ENCODE results near the gene ACSF3. TPM values are rescaled to one million over a fixed set of nuclear protein-coding genes. Genes with fewer than 3 reads are reported as not detected.

The ACSF3 gene
- total RNA-seq, 2 experiments from 2014 or later = 112 to 143 TPM

DNA sequence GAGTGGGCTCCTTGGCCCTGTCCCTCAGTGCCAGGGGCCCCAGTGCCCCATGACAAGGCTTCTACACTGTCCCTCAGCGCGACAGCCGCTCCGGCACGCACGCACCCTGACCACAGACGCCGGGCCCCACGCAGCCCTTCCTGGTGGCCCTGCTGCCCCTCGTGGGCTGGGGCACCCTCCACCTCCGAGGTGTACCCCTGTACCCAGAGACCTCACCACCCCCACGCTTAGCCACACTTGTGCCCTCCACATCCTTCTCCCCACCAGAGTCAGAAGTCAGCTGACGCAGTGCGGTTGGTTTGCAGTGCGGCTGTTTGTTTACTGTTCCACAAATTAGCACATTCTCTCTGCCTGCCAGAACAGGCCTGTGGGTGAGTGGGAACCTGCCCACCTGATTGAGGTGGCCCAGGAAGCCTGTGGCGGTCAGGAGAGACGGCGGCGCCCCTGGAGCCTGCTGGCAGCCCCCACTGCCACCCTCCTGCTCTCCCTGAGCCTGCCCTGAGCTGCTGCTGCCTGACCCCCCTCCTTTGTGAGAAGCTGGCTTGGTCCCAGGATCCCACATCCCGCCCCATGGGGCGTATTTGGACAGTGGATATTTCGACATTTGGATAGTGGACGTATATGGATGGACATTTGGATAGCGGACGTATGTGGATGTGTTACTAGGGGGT lies 39.9 kb downstream of the ACSF3 start:
- Histone ChIP-seq H2AFZ (ENCODE audit: low read length) (no peak overlapping the region), H3K9me2 (ENCODE audit: insufficient read depth, low read length) (no peaks in the 10 kb centered on the region), H4K20me1 (ENCODE audit: insufficient read depth, low read length) (no peaks in the 10 kb centered on the region), H3K4me3 (ENCODE audit: low read depth, low read length, poor library complexity, severe bottlenecking) (no peak overlapping the region), H3K4me1 (ENCODE audit: insufficient read depth, low read length, poor library complexity, severe bottlenecking) (no peaks in the 10 kb centered on the region), H3K9me3 (ENCODE audit: low read length) (peaks cover 16% of the 10 kb centered on the region; the same call in 1 of the 2 replicates), H3K27ac (ENCODE audit: low read depth, low read length, poor library complexity, severe bottlenecking) (no peak overlapping the region), H3K36me3 (ENCODE audit: insufficient read depth, low read length) (peaks cover 97% of the 10 kb centered on the region), H3K79me2 (ENCODE audit: insufficient read depth, low read depth, low read length) (peaks cover 25% of the 10 kb centered on the region; the same call in 1 of the 2 replicates), H3K4me2 (ENCODE audit: low read length) (no peak overlapping the region)
- ChIA-PET POLR2A (no interaction called here), CTCF (ENCODE audit: unreplicated experiment) (no interaction called here)
- TF ChIP-seq EZH2phosphoT487 (IDR thresholded peaks at IDR 0.05; ENCODE audit: borderline replicate concordance, low read depth, low read length) (no peak), CTCF (conservative IDR thresholded peaks at IDR 0.05; ENCODE audit: low read length) (no peak)
- BruUV-seq (replicated peaks) = no TSS peak
- intact Hi-C loops (cut with micrococcal nuclease; ENCODE audit: unreplicated experiment) = no loop called here
- DNase-seq (ENCODE audit: low spot score) = no peak

- no peak overlapping the region for H3K4me2 ChIP-seq (ENCODE audit: low read length)
- H2AFZ ChIP-seq (ENCODE audit: low read length) = no peak overlapping the region
- no peaks in the 10 kb centered on the region for H3K9me2 ChIP-seq (ENCODE audit: insufficient read depth, low read length)
- peaks cover 21% of the 10 kb centered on the region; the same call in 1 of the 2 replicates for H3K79me2 ChIP-seq (ENCODE audit: insufficient read depth, low read depth, low read length)
- intact Hi-C loops (cut with micrococcal nuclease; ENCODE audit: unreplicated experiment) = no loop called here
- no TSS peak for BruUV-seq (replicated peaks)
- H3K4me1 ChIP-seq (ENCODE audit: insufficient read depth, low read length, poor library complexity, severe bottlenecking) = no peaks in the 10 kb centered on the region
- H3K27ac ChIP-seq (ENCODE audit: low read depth, low read length, poor library complexity, severe bottlenecking) = no peak overlapping the region
- CTCF ChIA-PET (ENCODE audit: unreplicated experiment) = no interaction called here
- POLR2A ChIA-PET = no interaction called here
- H3K9me3 ChIP-seq (ENCODE audit: low read length) = peaks cover 10% of the 10 kb centered on the region; the same call in 1 of the 2 replicates
- H4K20me1 ChIP-seq (ENCODE audit: insufficient read depth, low read length) = no peaks in the 10 kb centered on the region
- peaks cover 97% of the 10 kb centered on the region for H3K36me3 ChIP-seq (ENCODE audit: insufficient read depth, low read length)
- DNase-seq (ENCODE audit: low spot score) = no peak
- no peak for TF ChIP-seq CTCF (conservative IDR thresholded peaks at IDR 0.05; ENCODE audit: low read length)
- no peak for TF ChIP-seq EZH2phosphoT487 (IDR thresholded peaks at IDR 0.05; ENCODE audit: borderline replicate concordance, low read depth, low read length)
- H3K4me3 ChIP-seq (ENCODE audit: low read depth, low read length, poor library complexity, severe bottlenecking) = no peak overlapping the region
Measured at GRCh38 chr16:89134269-89134668, 40.6 kb downstream of the ACSF3 start.

DNA sequence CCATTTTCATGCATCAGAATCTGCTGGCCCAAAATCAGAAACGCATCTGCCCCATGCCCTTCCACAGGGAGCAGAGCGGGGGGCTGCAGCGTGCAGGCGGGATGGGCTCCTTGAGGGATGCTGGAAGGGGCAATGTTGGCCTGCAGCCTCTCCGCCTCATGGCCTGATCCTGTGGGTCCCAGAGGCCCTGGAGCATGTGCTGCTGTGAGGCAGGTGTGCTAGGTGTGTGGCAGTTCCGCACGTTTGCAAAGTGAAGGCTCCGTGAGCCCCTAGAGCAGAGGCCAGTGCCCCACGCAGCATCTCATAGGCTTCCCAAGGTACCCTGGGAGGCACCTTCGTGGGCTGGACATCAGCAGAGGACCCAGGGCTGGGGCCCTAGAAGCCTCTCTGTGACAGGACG lies 41.5 kb downstream of the ACSF3 start:
- ChIA-PET CTCF (ENCODE audit: unreplicated experiment) (no interaction called here), POLR2A (no interaction called here)
- H2AFZ ChIP-seq (ENCODE audit: low read length) = no peak overlapping the region
- no peak overlapping the region for H3K4me3 ChIP-seq (ENCODE audit: low read depth, low read length, poor library complexity, severe bottlenecking)
- DNase-seq (ENCODE audit: low spot score) = no peak
- intact Hi-C loops (cut with micrococcal nuclease; ENCODE audit: unreplicated experiment) = no loop called here
- H3K27ac ChIP-seq (ENCODE audit: low read depth, low read length, poor library complexity, severe bottlenecking) = no peak overlapping the region
- H4K20me1 ChIP-seq (ENCODE audit: insufficient read depth, low read length) = no peaks in the 10 kb centered on the region
- no peaks in the 10 kb centered on the region for H3K4me1 ChIP-seq (ENCODE audit: insufficient read depth, low read length, poor library complexity, severe bottlenecking)
- TF ChIP-seq CTCF (conservative IDR thresholded peaks at IDR 0.05; ENCODE audit: low read length) = no peak
- TF ChIP-seq EZH2phosphoT487 (IDR thresholded peaks at IDR 0.05; ENCODE audit: borderline replicate concordance, low read depth, low read length) = no peak
- H3K9me2 ChIP-seq (ENCODE audit: insufficient read depth, low read length) = no peaks in the 10 kb centered on the region
- H3K36me3 ChIP-seq (ENCODE audit: insufficient read depth, low read length) = peaks cover 95% of the 10 kb centered on the region
- BruUV-seq (replicated peaks) = no TSS peak
- H3K4me2 ChIP-seq (ENCODE audit: low read length) = no peak overlapping the region
- peaks cover 12% of the 10 kb centered on the region; the same call in 1 of the 2 replicates for H3K79me2 ChIP-seq (ENCODE audit: insufficient read depth, low read depth, low read length)
- H3K9me3 ChIP-seq (ENCODE audit: low read length) = peaks cover under 1% of the 10 kb centered on the region; the same call in 1 of the 2 replicates
